Left cardiac atrium (tissue), 4 donors: Measurements from ENCODE around the gene DDIT4L. TPM values are rescaled to one million over a fixed set of nuclear protein-coding genes. Genes with fewer than 3 reads are reported as not detected.
"Not testable (repeated sequence)": the region's sequence is repeated elsewhere in the genome, so short reads cannot be mapped to it uniquely, and the experiment has no call there.

Experiments used
- ATAC-seq, 2 donors: fragments of 200-7000 bp; cut with Tn5 transposase; one replicate each; pipeline ENCODE4 v1.9.1; 2020; ENCODE audit warnings: mild to moderate bottlenecking in 2 of 2, moderate library complexity in 2 of 2
- DNase-seq: peaks from one replicate; pipeline ENCODE4 v3.0.0-alpha.2; 2020
- intact Hi-C, 2 donors: fragments of 100-400 bp; cut with DNase I; formaldehyde crosslinking; loops; one replicate each; pipeline versions ENCODE4 v1.14.1 to v1.15.1; 2022 to 2023
- long read RNA-seq: library from polyadenylated mRNA; unstranded; transcript quantifications from one replicate; pipeline ENCODE4 v2.0.0, GENCODE V29; 2021
- total RNA-seq, 2 donors: library from RNA; stranded (reverse); fragmentation: NEBNext Ultra II Directional; extraction: Animal tissue kit (Norgen Biotek cat#: 25700); gene quantifications; one replicate each; pipeline ENCODE4 v1.2.1, GENCODE V29; 2021
- donor health status: DM: no; HTN: yes; CAD: no.
- donor health status: DM: no; HTN: yes; CAD: no; lungs with severe emphysema.
- donor health status: DM: yes; HTN: yes; CAD: no.
- donor health status: Dilated cardiomyopathy.

Gene DDIT4L
- 1 to 10 TPM; 6.1 to 8.5 TPM for total RNA-seq
- long read RNA-seq, transcript DDIT4L-201 (3 exons, 2,604 nt), result major isoform, 15 of 15 reads
- long read RNA-seq, partial matches to known transcripts, result 0 of 15 reads
- long read RNA-seq, other reads (novel, unspliced or antisense), result 0 of 15 reads

GRCh38 chr4:100189820-100190642 lies at the start of gene DDIT4L:
DDIT4L (minus strand) TSS chr4:100190468; CDS start chr4:100189983, 485 bp downstream.
- DNase-seq (peak; percentile 56), ATAC-seq (peak; percentile 90 to 94)
- intact Hi-C loops, result no loop called here

- peak; percentile 26 for DNase-seq
- no peak for ATAC-seq
- intact Hi-C loops, result no loop called here
Measured at GRCh38 chr4:100240008-100240407, 49.7 kb upstream of the DDIT4L start.

- no peak for DNase-seq
- intact Hi-C loops, result no loop called here
- peak in 1 of 2 donors; percentile 53 for ATAC-seq
Measured at GRCh38 chr4:100224721-100225120, 34.5 kb upstream of the DDIT4L start.

GRCh38 chr4:100224160-100224559 lies 33.9 kb upstream of the DDIT4L start:
- ATAC-seq, result peak in 1 of 2 donors; percentile 59
- intact Hi-C loops, result no loop called here
- DNase-seq, result no peak

- ATAC-seq, result no peak
- intact Hi-C loops, result no loop called here
- DNase-seq, result no peak
Measured at GRCh38 chr4:100208964-100209363, 18.7 kb upstream of the DDIT4L start.

- DNase-seq (no peak), ATAC-seq (no peak)
- intact Hi-C loops, result no loop called here
Measured at GRCh38 chr4:100208459-100208858, 18.2 kb upstream of the DDIT4L start.

- ATAC-seq, result no peak
- intact Hi-C loops, result no loop called here
- DNase-seq, result no peak
Measured at GRCh38 chr4:100206850-100207249, 16.6 kb upstream of the DDIT4L start.

GRCh38 chr4:100198061-100198460 lies 7.8 kb upstream of the DDIT4L start:
- ATAC-seq (no peak), DNase-seq (no peak)
- intact Hi-C loops, result no loop called here

- DNase-seq, result peak; percentile 13
- intact Hi-C loops, result not testable (repeated sequence)
Measured at GRCh38 chr4:100196388-100197071, 6.3 kb upstream of the DDIT4L start.

GRCh38 chr4:100190643-100191600 lies 654 bp upstream of the DDIT4L start:
- intact Hi-C loops, result no loop called here
- peak; percentile 14 to 47 for ATAC-seq
- DNase-seq, result peak; percentile 15

More at GRCh38 chr4:100196388-100197071, 6.3 kb upstream of the DDIT4L start:
- not testable (repeated sequence) for ATAC-seq

- peak; percentile 36 for DNase-seq
- ATAC-seq, result peak; percentile 18 to 31
- intact Hi-C loops, result no loop called here
Measured at GRCh38 chr4:100188829-100189228, 1.4 kb downstream of the DDIT4L start.

- intact Hi-C loops, result no loop called here
Measured at GRCh38 chr4:100187781-100188180, 2.5 kb downstream of the DDIT4L start.

GRCh38 chr4:100184787-100185186 lies 5.5 kb downstream of the DDIT4L start:
- intact Hi-C loops, result no loop called here
- ATAC-seq (no peak), DNase-seq (no peak)

More at GRCh38 chr4:100187781-100188180, 2.5 kb downstream of the DDIT4L start:
- DNase-seq (no peak), ATAC-seq (no peak)

- ATAC-seq, result no peak
- intact Hi-C loops, result no loop called here
- no peak for DNase-seq
Measured at GRCh38 chr4:100177855-100178254, 12.4 kb downstream of the DDIT4L start.

- intact Hi-C loops, result no loop called here
- DNase-seq, result no peak
- ATAC-seq, result no peak
Measured at GRCh38 chr4:100177126-100177525, 13.1 kb downstream of the DDIT4L start.

GRCh38 chr4:100175858-100176257 lies 14.4 kb downstream of the DDIT4L start:
- intact Hi-C loops, result no loop called here
- ATAC-seq, result no peak
- no peak for DNase-seq

GRCh38 chr4:100174985-100175383 lies 15.3 kb downstream of the DDIT4L start:
- ATAC-seq, result no peak
- no peak for DNase-seq
- intact Hi-C loops, result no loop called here

GRCh38 chr4:100170986-100171385 lies 19.3 kb downstream of the DDIT4L start:
- intact Hi-C loops, result no loop called here
- DNase-seq (no peak), ATAC-seq (no peak)
